CD4-positive, alpha-beta T cell treated with Interleukin-21 for 1 hour (primary cell): Measurements from ENCODE around the gene LSM14B.
"Not testable (repeated sequence)": the region's sequence is repeated elsewhere in the genome, so short reads cannot be mapped to it uniquely, and the experiment has no call there.

ENCODE experiments used
- DNase-seq: peaks from one replicate; pipeline ENCODE4 v3.0.0-alpha.2; 2020

The LSM14B gene

DNA sequence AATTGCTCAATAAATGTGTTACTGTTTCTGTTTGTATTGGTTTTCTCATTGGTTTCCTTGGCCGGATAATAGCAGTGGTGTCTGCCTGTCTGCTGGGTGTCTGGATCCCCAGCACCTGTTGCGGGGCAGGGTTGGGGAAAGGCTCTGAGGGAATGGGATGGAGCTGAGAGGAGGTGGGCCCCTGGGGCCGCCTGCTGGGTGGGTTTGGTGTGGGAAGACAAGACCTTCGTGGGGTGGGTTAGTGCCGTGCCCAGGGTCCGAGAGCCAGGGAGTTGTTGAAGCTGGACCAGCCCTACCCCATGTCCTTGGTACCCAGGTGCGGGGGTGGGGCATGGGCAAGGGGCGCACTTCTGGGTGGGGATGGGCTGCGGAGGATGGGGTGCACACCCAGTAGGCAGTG, 25.3 kb downstream of the LSM14B start:
- no peak for DNase-seq

- DNase-seq, result not testable (repeated sequence)
Measured at GRCh38 chr20:62148383-62148782, 26.1 kb downstream of the LSM14B start.

DNA sequence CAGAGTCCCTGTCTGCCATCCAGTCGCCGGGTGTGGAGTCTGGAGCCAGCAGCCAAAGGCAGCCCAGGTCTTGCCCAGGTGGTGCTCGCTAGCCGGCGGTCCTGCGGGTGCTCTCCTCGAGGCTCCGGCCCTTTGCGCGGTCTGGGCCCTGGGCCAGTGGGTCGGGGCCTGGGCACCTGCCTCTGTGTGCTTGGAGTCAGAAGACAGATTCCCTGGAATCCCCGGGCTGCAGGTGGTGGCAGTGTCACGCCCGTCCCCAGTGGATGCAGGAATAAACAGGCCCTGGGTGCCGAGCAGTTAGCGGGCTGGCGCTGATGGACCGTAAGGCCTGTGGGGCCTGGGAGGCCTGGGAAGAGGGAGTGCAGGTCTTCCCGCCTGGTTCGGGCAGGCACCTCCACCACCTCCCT, 26.6 kb downstream of the LSM14B start:
- DNase-seq, result no peak

- no peak for DNase-seq
Measured at GRCh38 chr20:62149532-62150309, 27.4 kb downstream of the LSM14B start.

DNA sequence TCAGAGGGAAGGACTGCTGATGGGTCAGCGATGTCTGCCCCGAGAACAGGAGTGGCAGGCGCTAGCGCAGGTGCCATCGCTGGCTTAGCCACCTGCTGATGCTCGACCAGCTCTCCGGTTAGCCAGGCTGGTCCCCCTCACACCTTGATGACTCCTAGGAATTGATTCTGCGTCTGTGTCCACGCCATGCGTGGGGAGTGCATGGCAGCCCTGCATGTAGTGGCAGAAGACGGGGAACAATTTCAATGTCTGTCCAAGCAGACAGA, 28.0 kb downstream of the LSM14B start:
- DNase-seq, result no peak

DNA sequence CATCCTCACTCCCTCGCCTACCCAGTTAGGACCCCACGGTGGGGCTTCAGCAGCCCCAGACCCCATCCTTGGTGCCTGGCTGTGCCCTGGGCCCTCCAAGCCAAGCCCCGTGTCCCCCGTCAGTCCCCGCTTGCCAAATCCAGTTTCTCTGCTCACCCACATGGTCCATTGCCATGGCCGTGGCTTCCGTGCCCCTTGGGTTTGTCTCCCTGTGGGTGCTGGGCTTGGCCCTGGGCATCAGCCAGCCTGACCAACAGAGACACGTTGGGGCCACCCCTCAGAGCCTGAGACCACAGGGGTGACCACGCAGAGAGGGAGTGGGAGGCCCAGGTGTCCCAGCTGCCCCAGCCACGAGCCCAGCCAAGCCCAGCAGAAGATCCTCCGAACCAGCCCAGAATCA, 28.9 kb downstream of the LSM14B start:
- no peak for DNase-seq

DNA sequence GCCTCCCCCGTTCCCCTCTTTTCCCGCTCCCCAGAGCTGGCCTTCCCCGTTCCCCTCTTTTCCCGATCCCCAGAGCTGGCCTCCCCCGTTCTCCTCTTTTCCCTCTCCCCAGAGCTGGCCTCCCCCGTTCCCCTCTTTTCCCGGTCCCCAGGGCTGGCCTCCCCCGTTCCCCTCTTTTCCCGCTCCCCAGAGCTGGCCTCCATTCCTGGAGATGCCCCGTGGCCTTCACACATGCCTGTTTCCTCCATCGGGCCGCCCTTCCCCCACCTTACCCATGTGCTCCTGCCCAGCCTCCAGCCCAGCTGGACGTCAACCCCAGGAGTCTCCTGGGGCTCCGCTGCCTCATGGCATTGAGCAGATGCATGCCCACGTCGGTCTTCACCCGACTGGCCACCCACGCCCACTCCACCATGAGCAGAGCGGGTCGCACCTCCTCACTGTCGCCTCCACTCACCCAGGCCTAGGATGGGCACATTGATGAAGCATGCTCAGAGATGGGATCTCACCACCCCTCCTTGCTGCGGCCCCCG, 29.6 kb downstream of the LSM14B start:
- no peak for DNase-seq

DNA sequence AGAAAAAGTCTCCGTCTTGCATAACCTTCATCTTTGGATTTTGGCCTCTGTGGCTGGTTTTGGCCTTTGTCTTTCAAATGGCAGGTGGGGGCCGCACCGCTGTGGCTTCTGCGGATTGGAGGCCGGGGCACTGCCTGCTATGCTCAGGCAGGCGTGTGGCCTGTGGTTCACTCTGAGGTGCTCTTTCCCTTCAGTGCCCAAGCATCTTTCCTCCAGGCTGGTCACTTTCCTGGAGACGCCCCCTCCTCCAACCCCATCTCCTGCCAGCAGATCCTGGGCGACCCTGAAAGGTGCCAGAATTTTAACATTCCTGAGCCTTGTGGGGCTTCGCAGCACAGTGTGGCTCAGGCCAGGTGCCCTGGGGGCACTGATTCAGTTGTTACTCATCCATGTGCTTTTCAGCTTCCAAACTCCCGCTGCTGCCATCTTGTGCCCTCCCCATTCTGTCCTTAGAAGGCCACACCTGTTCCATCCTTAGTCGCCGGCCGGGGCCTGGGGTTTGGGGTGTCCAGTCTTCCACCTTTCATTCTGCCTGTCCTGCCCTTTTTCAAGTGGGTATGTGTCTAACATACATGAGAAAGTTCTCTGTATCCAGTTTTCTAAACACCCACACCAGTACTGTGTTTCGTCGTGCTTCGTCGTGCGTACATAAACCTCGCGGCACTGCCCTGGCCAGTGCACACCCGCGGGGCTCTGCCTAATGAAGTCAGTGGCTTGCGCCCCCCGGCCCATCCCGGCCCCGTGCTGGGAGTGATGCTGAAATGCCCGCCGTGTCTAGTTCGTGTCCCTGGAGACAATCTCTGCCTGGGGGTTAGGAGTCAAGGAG, 33.4 kb downstream of the LSM14B start:
- no peak for DNase-seq

GRCh38 chr20:62156254-62156556, 33.9 kb downstream of the LSM14B start:
- DNase-seq, result no peak

DNA sequence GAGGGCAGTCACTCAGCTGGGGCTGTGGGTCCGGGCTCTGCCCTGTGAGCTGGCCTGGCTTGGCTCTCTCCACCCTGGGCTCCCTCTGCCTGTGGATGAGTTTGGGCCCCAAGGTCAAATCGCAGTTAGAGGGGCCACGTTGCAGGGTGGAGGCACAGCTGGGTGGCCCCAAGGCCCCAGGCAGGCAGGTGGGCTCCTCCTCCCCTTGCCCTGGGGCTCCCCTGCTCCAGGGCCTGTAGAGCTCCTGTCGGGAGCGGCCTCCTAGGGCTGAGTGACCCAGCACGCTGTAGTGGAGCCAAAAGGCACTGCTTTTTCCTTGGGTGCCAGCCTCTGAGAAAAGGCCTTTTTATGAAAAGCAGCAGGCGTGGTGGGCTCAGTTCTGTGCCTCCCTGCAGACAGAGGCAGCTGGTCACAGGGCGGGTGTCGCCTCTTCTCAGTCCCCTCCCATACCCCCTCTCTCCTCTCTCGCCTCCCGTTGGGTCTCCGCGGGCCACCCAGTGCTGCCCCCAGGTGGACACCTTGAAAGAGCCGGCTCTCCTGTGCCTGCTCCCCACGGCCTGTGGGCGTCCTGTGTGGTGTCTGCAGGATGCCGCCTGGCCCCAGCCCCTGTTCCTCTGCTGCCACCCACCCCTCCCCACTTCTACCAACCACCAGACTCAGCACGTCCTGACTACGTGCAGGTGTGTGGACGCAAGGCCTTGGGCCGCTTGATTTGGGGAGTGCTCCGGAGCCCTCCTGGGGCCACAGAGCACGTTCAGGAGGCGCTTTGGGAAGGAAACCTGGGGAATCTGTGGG, 34.5 kb downstream of the LSM14B start:
- peak; percentile 78 for DNase-seq

GRCh38 chr20:62157387-62158087, 35.3 kb downstream of the LSM14B start:
- no peak for DNase-seq

GRCh38 chr20:62158088-62158400, 35.8 kb downstream of the LSM14B start:
- no peak for DNase-seq

- no peak for DNase-seq
Measured at GRCh38 chr20:62158541-62158940, 36.3 kb downstream of the LSM14B start.

DNA sequence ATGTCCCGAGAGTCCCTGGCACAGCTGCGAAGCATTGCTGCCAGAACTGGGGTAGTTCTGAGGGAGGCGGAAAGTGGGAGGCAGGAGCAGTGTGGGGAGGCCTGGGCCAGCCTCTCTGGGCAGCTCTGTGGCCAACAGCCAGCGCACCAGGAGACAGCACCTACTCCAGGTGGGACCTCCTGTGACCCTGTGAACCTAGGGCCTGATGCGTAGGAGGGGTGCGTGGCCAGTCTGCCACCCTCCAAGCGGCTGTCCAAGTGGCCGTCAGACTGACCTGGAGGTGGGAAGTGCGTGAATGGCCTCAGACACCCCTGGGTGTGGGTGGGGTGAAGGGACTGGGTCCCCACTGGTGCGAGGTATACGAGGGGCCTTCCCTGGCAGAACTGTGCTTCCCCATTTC, 36.8 kb downstream of the LSM14B start:
- DNase-seq, result no peak

DNA sequence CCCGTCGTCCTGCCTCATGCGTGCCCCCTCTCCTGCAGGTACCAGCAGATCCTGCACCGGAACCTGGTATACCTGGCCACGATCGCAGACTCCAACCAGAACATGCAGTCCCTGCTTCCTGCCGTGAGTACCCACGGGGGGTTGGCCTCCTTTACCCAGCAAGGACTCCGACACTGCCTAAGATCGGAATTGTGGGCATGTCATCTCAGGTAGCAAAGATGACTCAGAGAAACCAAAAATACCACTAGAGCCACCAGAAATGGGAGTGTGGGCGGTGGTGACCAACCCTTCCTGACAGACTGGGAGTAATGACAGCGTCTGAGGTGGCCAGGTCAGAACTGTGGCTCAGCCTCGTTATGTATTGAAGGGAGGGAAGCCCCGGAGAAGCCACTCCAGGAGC, 37.6 kb downstream of the LSM14B start:
- DNase-seq, result no peak

- no peak for DNase-seq
Measured at GRCh38 chr20:62160253-62160652, 38.0 kb downstream of the LSM14B start.

GRCh38 chr20:62160876-62161275, 38.6 kb downstream of the LSM14B start:
- no peak for DNase-seq

DNA sequence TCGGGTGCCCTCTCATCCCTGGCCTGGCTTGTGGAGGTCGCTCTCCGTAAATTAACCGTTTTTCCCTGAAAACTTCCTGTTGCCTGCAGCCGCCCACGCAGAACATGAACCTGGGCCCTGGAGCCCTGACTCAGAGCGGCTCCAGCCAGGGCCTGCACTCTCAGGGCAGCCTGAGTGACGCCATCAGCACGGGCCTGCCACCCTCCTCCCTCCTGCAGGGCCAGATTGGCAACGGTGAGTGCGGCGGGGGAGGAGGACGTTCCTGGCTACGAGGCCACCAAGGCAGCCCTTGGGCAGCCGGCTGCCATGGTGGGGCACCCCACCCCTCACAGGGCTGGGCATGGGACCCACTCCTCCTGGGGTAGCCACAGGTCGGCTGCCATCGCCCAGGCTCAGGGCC, 39.1 kb downstream of the LSM14B start:
- no peak for DNase-seq

- no peak for DNase-seq
Measured at GRCh38 chr20:62162765-62163484, 40.6 kb downstream of the LSM14B start.

DNA sequence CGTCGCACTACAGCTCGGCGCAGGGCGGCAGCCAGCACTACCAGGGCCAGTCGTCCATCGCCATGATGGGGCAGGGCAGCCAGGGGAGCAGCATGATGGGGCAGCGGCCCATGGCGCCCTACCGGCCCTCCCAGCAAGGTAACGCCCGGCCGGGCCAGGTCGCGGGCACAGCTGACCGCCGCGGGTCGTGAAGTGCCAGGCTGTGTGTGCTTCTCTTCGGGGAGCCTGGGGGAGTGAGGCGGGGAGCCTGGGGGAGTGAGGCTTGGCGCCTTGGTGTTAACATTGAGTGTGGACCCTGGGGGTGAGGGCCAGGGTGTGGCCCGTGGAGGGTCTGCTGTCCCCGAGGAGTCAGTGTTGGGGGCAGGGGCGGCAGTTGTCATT, 41.2 kb downstream of the LSM14B start:
- DNase-seq, result no peak

GRCh38 chr20:62163986-62164762, 41.9 kb downstream of the LSM14B start:
- no peak for DNase-seq
